H1 (cell line): ENCODE data around the gene ELL. TPM values are rescaled to one million over a fixed set of nuclear protein-coding genes. Genes with fewer than 3 reads are reported as not detected.

ENCODE experiments used
- CTCF ChIA-PET: fragments of 300-600 bp; sonication (Branson Sonifier 250); formaldehyde crosslinking; loops from one replicate; lab custom pipeline; 2021; ENCODE audit not compliant: partially characterized antibody; lab: Charles Lee
- POLR2A ChIA-PET: fragments of 300-600 bp; sonication (Branson Sonifier 250); formaldehyde crosslinking; loops from one replicate; lab custom pipeline; 2021; ENCODE audit warnings: inconsistent platforms; ENCODE audit not compliant: partially characterized antibody; lab: Charles Lee
- DNase-seq, 2 experiments: peaks; one replicate each; pipeline versions ENCODE4 v3.0.0 to v3.0.0-alpha.2; 2010 to 2022; ENCODE audit warnings: low spot score in 2 of 2, low read depth in 1 of 2, mixed read lengths in 1 of 2
- FAIRE-seq: peaks from 2 replicates; lab custom pipeline; 2011; peaks lifted over from hg19 to GRCh38; lab: Jason Lieb, UNC
- H2AFZ ChIP-seq: 2 replicates; pipeline ENCODE4 v1.8.1; 2012; ENCODE audit warnings: low read length, inconsistent platforms
- H2AK5ac ChIP-seq: 2 replicates; pipeline ENCODE4 v1.6.1; 2013; ENCODE audit warnings: low read depth, low read length
- H2BK120ac ChIP-seq: replicated peaks from 2 replicates; pipeline ENCODE3; 2013; ENCODE audit warnings: low read depth, low read length, inconsistent platforms
- H2BK12ac ChIP-seq: 2 replicates; pipeline ENCODE4 v1.6.1; 2013; ENCODE audit warnings: low read depth, low read length
- H2BK15ac ChIP-seq: 2 replicates; pipeline ENCODE4 v1.6.1; 2013; ENCODE audit warnings: low read length
- H2BK20ac ChIP-seq: 2 replicates; pipeline ENCODE4 v1.6.1; 2013; ENCODE audit warnings: low read length
- H2BK5ac ChIP-seq: 2 replicates; pipeline ENCODE4 v1.6.1; 2013; ENCODE audit warnings: low read depth, low read length
- H3K14ac ChIP-seq: 2 replicates; pipeline ENCODE4 v1.6.1; 2013; ENCODE audit warnings: inconsistent platforms; ENCODE audit not compliant: insufficient read length
- H3K18ac ChIP-seq: 2 replicates; pipeline ENCODE4 v1.6.1; 2013; ENCODE audit warnings: low read length; ENCODE audit errors: extremely low read depth
- H3K23ac ChIP-seq: 2 replicates; pipeline ENCODE4 v1.6.1; 2013; ENCODE audit warnings: inconsistent platforms; ENCODE audit not compliant: insufficient read length
- H3K23me2 ChIP-seq: 2 replicates; pipeline ENCODE4 v1.6.1; 2013; ENCODE audit warnings: low read depth, low read length
- H3K27ac ChIP-seq: 2 replicates; pipeline ENCODE4 v1.6.1; 2011; ENCODE audit warnings: low read depth, low read length, inconsistent platforms
- H3K27me3 ChIP-seq, 4 experiments: replicated peaks in 1 of 4; 1 replicate in 1 of 4; 2 replicates in 3 of 4; pipeline versions ENCODE4 v1.6.1 to v1.8.1; 2011 to 2013; ENCODE audit warnings: low read length in 3 of 4, mild to moderate bottlenecking in 3 of 4, inconsistent platforms in 2 of 4, mixed read lengths in 2 of 4, moderate library complexity in 1 of 4; ENCODE audit not compliant: control insufficient read depth in 3 of 4, insufficient read depth in 3 of 4; ENCODE audit errors: extremely low read depth in 1 of 4
- H3K36me3 ChIP-seq, 4 experiments: 2 replicates each; pipeline versions ENCODE4 v1.6.1 to v1.8.1; 2011 to 2013; ENCODE audit warnings: mild to moderate bottlenecking in 4 of 4, low read length in 3 of 4, moderate library complexity in 2 of 4, control low read depth in 1 of 4, inconsistent platforms in 1 of 4; ENCODE audit not compliant: insufficient read depth in 4 of 4, control insufficient read depth in 2 of 4
- H3K4ac ChIP-seq: replicated peaks from 2 replicates; pipeline ENCODE3; 2013; ENCODE audit warnings: low read length, low read depth, mixed read lengths, inconsistent platforms; ENCODE audit not compliant: insufficient read length
- H3K4me1 ChIP-seq, 4 experiments: replicated peaks in 1 of 4; 1 replicate in 1 of 4; 2 replicates in 3 of 4; pipeline versions ENCODE4 v1.6.1 to v1.8.1; 2011 to 2013; ENCODE audit warnings: low read length in 3 of 4, inconsistent platforms in 2 of 4, mixed read lengths in 1 of 4; ENCODE audit not compliant: insufficient read depth in 4 of 4, control insufficient read depth in 3 of 4
- H3K4me2 ChIP-seq, 2 experiments: 2 replicates each; pipeline versions ENCODE4 v1.6.1 to v1.8.1; 2011 to 2013; ENCODE audit warnings: low read depth in 2 of 2, low read length in 2 of 2, control low read depth in 1 of 2, inconsistent platforms in 1 of 2, mild to moderate bottlenecking in 1 of 2; ENCODE audit not compliant: insufficient read depth in 1 of 2
- H3K4me3 ChIP-seq, 4 experiments: fragments of 200-600, 300-600 bp in 1 of 4; sonication (generic), shearing (Covaris generic), sonication (Bioruptor Twin) in 1 of 4; 2 replicates each; pipeline versions ENCODE4 v1.5.1 to v1.8.1; 2011 to 2016; ENCODE audit warnings: low read length in 4 of 4, low read depth in 3 of 4, control low read depth in 2 of 4, inconsistent platforms in 2 of 4, mild to moderate bottlenecking in 2 of 4, mixed read lengths in 1 of 4, moderate library complexity in 1 of 4; ENCODE audit not compliant: insufficient read depth in 2 of 4; ENCODE audit errors: extremely low read depth in 1 of 4
- H3K56ac ChIP-seq: replicated peaks from 2 replicates; pipeline ENCODE3; 2013; ENCODE audit warnings: low read depth, mild to moderate bottlenecking, mixed read lengths, low read length, inconsistent platforms; ENCODE audit not compliant: insufficient read length
- H3K79me1 ChIP-seq: 2 replicates; pipeline ENCODE4 v1.6.1; 2013; ENCODE audit warnings: low read depth, low read length, control low read depth
- H3K79me2 ChIP-seq, 2 experiments: 2 replicates each; pipeline versions ENCODE4 v1.6.1 to v1.8.1; 2012 to 2013; ENCODE audit warnings: low read length in 2 of 2, mild to moderate bottlenecking in 2 of 2, inconsistent platforms in 1 of 2; ENCODE audit not compliant: insufficient read depth in 2 of 2, control insufficient read depth in 1 of 2
- H3K9ac ChIP-seq, 4 experiments: replicated peaks in 1 of 4; 1 replicate in 1 of 4; 2 replicates in 3 of 4; pipeline versions ENCODE4 v1.6.1 to v1.8.1; 2011 to 2013; ENCODE audit warnings: low read depth in 3 of 4, low read length in 3 of 4, control low read depth in 2 of 4, mild to moderate bottlenecking in 2 of 4, moderate library complexity in 2 of 4, inconsistent platforms in 1 of 4; ENCODE audit errors: extremely low read depth in 1 of 4
- H3K9me3 ChIP-seq, 2 experiments: 2 replicates each; pipeline versions ENCODE4 v1.6.1 to v1.8.1; 2012 to 2013; ENCODE audit warnings: mild to moderate bottlenecking in 2 of 2, moderate library complexity in 2 of 2, control low read depth in 1 of 2, inconsistent platforms in 1 of 2, low read depth in 1 of 2, low read length in 1 of 2, mixed read lengths in 1 of 2; ENCODE audit not compliant: insufficient read depth in 2 of 2
- H4K20me1 ChIP-seq, 2 experiments: replicated peaks in 1 of 2; 2 replicates each; pipeline versions ENCODE3 to v1.8.1; 2011 to 2013; ENCODE audit warnings: inconsistent platforms in 2 of 2, low read length in 2 of 2, mild to moderate bottlenecking in 1 of 2; ENCODE audit not compliant: insufficient read depth in 2 of 2, control insufficient read depth in 1 of 2
- H4K5ac ChIP-seq: 2 replicates; pipeline ENCODE4 v1.6.1; 2013; ENCODE audit warnings: low read length, low read depth, mixed read lengths, inconsistent platforms; ENCODE audit not compliant: insufficient read length
- H4K8ac ChIP-seq: 2 replicates; pipeline ENCODE4 v1.8.0; 2013; ENCODE audit warnings: mild to moderate bottlenecking, moderate library complexity, low read length, inconsistent platforms; ENCODE audit not compliant: insufficient read depth; ENCODE audit errors: extremely low read depth
- H4K91ac ChIP-seq: replicated peaks from 2 replicates; pipeline ENCODE3; 2013; ENCODE audit warnings: low read length, mixed read lengths, inconsistent platforms; ENCODE audit not compliant: insufficient read length
- E2F6 ChIP-seq: IDR thresholded peaks from 2 replicates; pipeline ENCODE4 v1.6.1; 2012; ENCODE audit warnings: inconsistent platforms
- KDM1A ChIP-seq: fragments of 200-600, 300-600 bp; sonication (generic); IDR thresholded peaks from 2 replicates; pipeline ENCODE4 v1.7.1; 2016; ENCODE audit warnings: mild to moderate bottlenecking, low read length, borderline replicate concordance
- RNF2 ChIP-seq: fragments of 200-900, 300-1000 bp; sonication (generic); IDR thresholded peaks from 2 replicates; pipeline ENCODE4 v1.7.1; 2016; ENCODE audit warnings: borderline replicate concordance, low read depth, mild to moderate bottlenecking, antibody characterized with exemption, low read length; ENCODE audit not compliant: poor library complexity, severe bottlenecking; ENCODE audit errors: missing control alignments
- WGBS, 2 experiments: shearing (Covaris generic) in 1 of 2; methylation state at CpG; one replicate each; pipeline versions ENCODE4 v1.1.6 to v1.1.7; 2013 to 2015; ENCODE audit warnings: low lambda C conversion rate in 2 of 2, mixed read lengths in 2 of 2, inconsistent platforms in 1 of 2, low coverage in 1 of 2, missing lambda C conversion rate in 1 of 2; ENCODE audit not compliant: insufficient replicate concordance in 2 of 2, insufficient coverage in 1 of 2, insufficient read length in 1 of 2; ENCODE audit errors: extremely low coverage in 1 of 2, missing lambda C conversion rate in 1 of 2; 5-methylcytosine and 5-hydroxymethylcytosine counted together
- polyA plus RNA-seq, 7 experiments: library from polyadenylated mRNA; depleted of rRNA in 3 of 7; stranded (reverse) in 5 of 7; unstranded in 2 of 7; fragments of >200 nt in 5 of 7; fragments of 200-250 nt in 2 of 7; gene quantifications; 1 replicate in 5 of 7; 2 replicates in 1 of 7; 4 replicates in 1 of 7; pipeline versions ENCODE4 v1.2.1 to v1.2.3, GENCODE V29; 2011 to 2013; ENCODE audit warnings: missing spikeins in 2 of 7, mixed read lengths in 2 of 7
- total RNA-seq: library from RNA; stranded (reverse); fragmentation: NEBNext Ultra II Directional; extraction: Animal tissue kit (Norgen Biotek cat#: 25700); gene quantifications from 2 replicates; pipeline ENCODE4 v1.2.1, GENCODE V29; 2021

The ELL gene
- total and polyA plus RNA-seq, 2 of the 8 experiments (the other 6 are each of a cell fraction or from before 2014, with no cell fraction given), result 5.2 to 10.5 TPM

DNA sequence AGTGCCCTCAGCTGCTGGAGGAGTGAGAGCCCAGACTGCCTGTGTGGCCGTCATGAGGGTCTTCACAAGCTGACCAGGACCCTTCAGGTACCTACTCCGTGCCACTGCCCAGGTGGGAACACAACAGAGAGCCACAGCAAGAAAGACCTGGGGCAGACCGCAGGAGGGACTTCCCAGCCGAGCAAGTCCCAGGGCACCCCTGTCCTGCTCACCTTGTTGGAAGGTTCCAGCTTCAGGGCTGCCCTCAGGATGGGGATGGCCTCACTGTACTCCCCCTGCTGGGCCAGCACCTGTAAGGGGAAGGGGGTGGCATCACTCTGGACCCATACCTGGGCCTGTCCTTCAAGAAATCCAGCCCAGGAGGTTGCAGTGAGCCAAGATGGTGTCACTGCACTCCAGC, 11.2 kb upstream of the ELL start:
- Histone ChIP-seq H2BK15ac (no peak overlapping the region), H2AFZ (no peak overlapping the region), H3K14ac (no peak overlapping the region), H3K4me3 (no peak overlapping the region), H2BK5ac (no peak overlapping the region), H3K56ac (no peak overlapping the region), H3K23me2 (no peaks in the 10 kb centered on the region), H4K91ac (no peak overlapping the region), H3K9me3 (no peaks in the 10 kb centered on the region), H3K79me2 (no peaks in the 10 kb centered on the region), H3K23ac (no peak overlapping the region), H3K36me3 (peaks cover 13 to 50% (median 32%) of the 10 kb centered on the region in 4 experiments; a peak in 7 of 8 replicates), H2BK20ac (no peak overlapping the region), H2AK5ac (no peak overlapping the region), H3K18ac (no peak overlapping the region), H3K27me3 (no peaks in the 10 kb centered on the region), H3K4me1 (no peaks in the 10 kb centered on the region), H3K9ac (no peak overlapping the region), H3K4me2 (no peak overlapping the region), H2BK12ac (no peak overlapping the region), H4K5ac (no peak overlapping the region), H3K4ac (no peak overlapping the region), H3K79me1 (no peaks in the 10 kb centered on the region; the same call in 1 of the 2 replicates), H2BK120ac (no peak overlapping the region), H3K27ac (no peak overlapping the region), H4K20me1 (peaks cover 3 to 6% of the 10 kb centered on the region in 2 experiments), H4K8ac (no peak overlapping the region)
- DNase-seq (no peak), FAIRE-seq (no peak)
- 95% methylated on average over 3 of the region's 4 CpGs; no CpG with 5 or more reads in 1 of the 2 experiments for WGBS, 2 experiments
- POLR2A ChIA-PET, result interaction anchor here (2.6 kb wide), 1 partner anchor 9 kb away, joined by 11 read pairs; no protein-coding TSS in a partner anchor
- TF ChIP-seq KDM1A (peak; percentile 68; the same call in 1 of the 2 replicates), E2F6 (no peak), RNF2 (no peak)
- CTCF ChIA-PET, result interaction anchor here (0.6 to 6.1 kb wide), 5 partner anchors 12 to 220 kb away, joined by 3 to 37 read pairs (median 3); partner anchors contain the start of gene ELL
